MM.1S (cell line): ENCODE measurements around the gene AGBL1.

ENCODE experiments used
- DNase-seq: peaks from one replicate; pipeline ENCODE4 v3.0.0-alpha.2; 2015
- H2AFZ ChIP-seq: fragments of 300-600 bp; sonication (generic); 2 replicates; pipeline ENCODE4 v1.6.0; 2016; ENCODE audit warnings: antibody characterized with exemption, low read length
- H3F3A ChIP-seq: fragments of 300-600 bp; sonication (generic); 2 replicates; pipeline ENCODE4 v1.6.1; 2016; ENCODE audit warnings: mild to moderate bottlenecking, antibody characterized with exemption, low read length, moderate library complexity, mixed read lengths; ENCODE audit not compliant: insufficient read depth
- H3K27ac ChIP-seq: fragments of 300-600 bp; sonication (generic); 2 replicates; pipeline ENCODE4 v1.5.1; 2016; ENCODE audit warnings: mild to moderate bottlenecking, low read length
- H3K27me3 ChIP-seq: fragments of 300-600 bp; sonication (generic); replicated peaks from 2 replicates; pipeline ENCODE4 v1.6.0; 2016; ENCODE audit warnings: low read length; ENCODE audit not compliant: insufficient read depth
- H3K36me3 ChIP-seq: fragments of 300-600 bp; sonication (generic); replicated peaks from 2 replicates; pipeline ENCODE4 v1.6.1; 2016; ENCODE audit warnings: mild to moderate bottlenecking, low read length, mixed read lengths; ENCODE audit not compliant: insufficient read depth
- H3K4me1 ChIP-seq: fragments of 300-600 bp; sonication (generic); 2 replicates; pipeline ENCODE4 v1.6.1; 2016; ENCODE audit warnings: low read length, mixed read lengths
- H3K4me2 ChIP-seq: fragments of 300-600 bp; sonication (generic); 2 replicates; pipeline ENCODE4 v1.6.0; 2016; ENCODE audit warnings: low read depth, low read length
- H3K4me3 ChIP-seq: fragments of 300-600 bp; sonication (generic); 2 replicates; pipeline ENCODE4 v1.5.1; 2016; ENCODE audit warnings: low read length, mixed read lengths
- H3K79me2 ChIP-seq: fragments of 300-600 bp; sonication (generic); 2 replicates; pipeline ENCODE4 v1.6.1; 2016; ENCODE audit warnings: mixed run types, low read length, mixed read lengths
- H3K9ac ChIP-seq: fragments of 300-600 bp; sonication (generic); 2 replicates; pipeline ENCODE4 v1.6.1; 2016; ENCODE audit warnings: low read length, mixed read lengths
- H3K9me2 ChIP-seq: fragments of 300-600 bp; sonication (generic); replicated peaks from 2 replicates; pipeline ENCODE4 v1.6.1; 2016; ENCODE audit warnings: mild to moderate bottlenecking, low read length, mixed read lengths; ENCODE audit not compliant: insufficient read depth
- H3K9me3 ChIP-seq: fragments of 300-600 bp; sonication (generic); replicated peaks from 2 replicates; pipeline ENCODE4 v1.6.1; 2016; ENCODE audit warnings: mild to moderate bottlenecking, low read length, mixed read lengths; ENCODE audit not compliant: insufficient read depth
- H4K20me1 ChIP-seq: fragments of 300-600 bp; sonication (generic); 2 replicates; pipeline ENCODE4 v1.6.1; 2016; ENCODE audit warnings: mild to moderate bottlenecking, low read length, moderate library complexity, mixed read lengths; ENCODE audit not compliant: insufficient read depth
- EZH2 ChIP-seq: fragments of 300-600 bp; sonication (generic); optimal IDR thresholded peaks from 2 replicates; pipeline ENCODE3; 2017; ENCODE audit warnings: low read depth, mild to moderate bottlenecking, antibody characterized with exemption, low read length, mixed read lengths
- EZH2phosphoT487 ChIP-seq: fragments of 300-600 bp; sonication (generic); IDR thresholded peaks from 2 replicates; pipeline ENCODE4 v1.6.1; 2018; ENCODE audit warnings: antibody characterized with exemption, low read length
- TF ChIP-seq, protein P1 (sequence below): fragments of 300-600 bp; sonication (generic); IDR thresholded peaks from 2 replicates; pipeline ENCODE4 v1.5.1; 2016; ENCODE audit warnings: antibody characterized with exemption, low read length, mixed read lengths

The AGBL1 gene

DNA sequence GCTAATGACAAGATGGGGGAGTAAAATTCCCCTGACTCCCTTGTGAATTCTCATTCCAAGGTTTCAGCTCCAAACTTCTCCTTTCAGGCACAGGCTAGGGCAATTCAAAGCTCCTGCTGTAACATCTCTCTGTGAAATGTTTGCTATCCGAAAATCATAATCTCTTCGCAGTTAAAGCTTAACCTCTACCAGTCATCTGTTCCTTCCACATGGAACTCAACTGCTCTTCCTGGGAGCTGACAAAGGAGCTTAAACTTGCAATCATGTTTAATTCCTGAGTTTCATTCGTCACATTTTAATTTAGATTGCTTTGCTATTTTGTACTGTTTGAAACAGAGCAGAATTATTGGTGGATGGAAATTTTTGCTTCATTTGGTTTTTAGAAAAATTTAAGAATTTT lies 328.6 kb downstream of the AGBL1 start:
- TF ChIP-seq EZH2phosphoT487 (no peak), EZH2 (no peak)
- TF ChIP-seq, protein P1, sequence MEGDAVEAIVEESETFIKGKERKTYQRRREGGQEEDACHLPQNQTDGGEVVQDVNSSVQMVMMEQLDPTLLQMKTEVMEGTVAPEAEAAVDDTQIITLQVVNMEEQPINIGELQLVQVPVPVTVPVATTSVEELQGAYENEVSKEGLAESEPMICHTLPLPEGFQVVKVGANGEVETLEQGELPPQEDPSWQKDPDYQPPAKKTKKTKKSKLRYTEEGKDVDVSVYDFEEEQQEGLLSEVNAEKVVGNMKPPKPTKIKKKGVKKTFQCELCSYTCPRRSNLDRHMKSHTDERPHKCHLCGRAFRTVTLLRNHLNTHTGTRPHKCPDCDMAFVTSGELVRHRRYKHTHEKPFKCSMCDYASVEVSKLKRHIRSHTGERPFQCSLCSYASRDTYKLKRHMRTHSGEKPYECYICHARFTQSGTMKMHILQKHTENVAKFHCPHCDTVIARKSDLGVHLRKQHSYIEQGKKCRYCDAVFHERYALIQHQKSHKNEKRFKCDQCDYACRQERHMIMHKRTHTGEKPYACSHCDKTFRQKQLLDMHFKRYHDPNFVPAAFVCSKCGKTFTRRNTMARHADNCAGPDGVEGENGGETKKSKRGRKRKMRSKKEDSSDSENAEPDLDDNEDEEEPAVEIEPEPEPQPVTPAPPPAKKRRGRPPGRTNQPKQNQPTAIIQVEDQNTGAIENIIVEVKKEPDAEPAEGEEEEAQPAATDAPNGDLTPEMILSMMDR: no peak
- no peak overlapping the region for H3K9ac ChIP-seq
- no peak for DNase-seq
- no peaks in the 10 kb centered on the region for H3K79me2 ChIP-seq
- no peaks in the 10 kb centered on the region for H3K9me3 ChIP-seq
- H3K9me2 ChIP-seq: no peaks in the 10 kb centered on the region
- H3K4me1 ChIP-seq: no peaks in the 10 kb centered on the region
- no peaks in the 10 kb centered on the region for H4K20me1 ChIP-seq
- no peak overlapping the region for H3K4me3 ChIP-seq
- no peaks in the 10 kb centered on the region for H3K27me3 ChIP-seq
- no peak overlapping the region for H3K27ac ChIP-seq
- no peaks in the 10 kb centered on the region for H3K36me3 ChIP-seq
- no peak overlapping the region for H2AFZ ChIP-seq
- no peak overlapping the region for H3K4me2 ChIP-seq
- no peaks in the 10 kb centered on the region for H3F3A ChIP-seq

DNA sequence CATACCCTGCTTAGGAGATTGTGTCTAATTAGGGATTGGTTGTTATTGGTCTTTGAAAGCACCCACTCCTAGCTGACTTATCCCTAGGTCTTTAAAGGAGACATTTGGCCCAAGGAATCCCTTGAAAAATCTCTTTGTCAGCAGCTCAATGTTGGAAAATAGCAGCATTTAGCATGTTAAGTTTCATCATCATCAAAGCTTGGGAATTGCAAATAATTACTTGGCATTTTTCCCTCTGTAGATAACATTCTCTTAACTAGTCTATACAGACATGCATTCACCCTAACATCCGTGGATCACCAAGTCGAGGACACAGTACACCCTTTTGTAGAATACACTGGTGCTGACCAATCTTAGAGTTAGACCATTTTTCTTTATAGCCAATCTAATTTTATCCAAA lies 332.2 kb downstream of the AGBL1 start:
- H3K4me1 ChIP-seq: no peaks in the 10 kb centered on the region
- no peak overlapping the region for H3K4me3 ChIP-seq
- H4K20me1 ChIP-seq: no peaks in the 10 kb centered on the region
- no peaks in the 10 kb centered on the region for H3K79me2 ChIP-seq
- no peaks in the 10 kb centered on the region for H3K9me3 ChIP-seq
- H3K27me3 ChIP-seq: no peaks in the 10 kb centered on the region
- TF ChIP-seq EZH2phosphoT487 (no peak), EZH2 (no peak)
- TF ChIP-seq, protein P1: no peak
- no peaks in the 10 kb centered on the region for H3K9me2 ChIP-seq
- H3K36me3 ChIP-seq: no peaks in the 10 kb centered on the region
- no peak overlapping the region for H3K4me2 ChIP-seq
- H3K27ac ChIP-seq: no peak overlapping the region
- H2AFZ ChIP-seq: no peak overlapping the region
- no peak for DNase-seq
- H3K9ac ChIP-seq: no peak overlapping the region
- no peaks in the 10 kb centered on the region for H3F3A ChIP-seq

DNA sequence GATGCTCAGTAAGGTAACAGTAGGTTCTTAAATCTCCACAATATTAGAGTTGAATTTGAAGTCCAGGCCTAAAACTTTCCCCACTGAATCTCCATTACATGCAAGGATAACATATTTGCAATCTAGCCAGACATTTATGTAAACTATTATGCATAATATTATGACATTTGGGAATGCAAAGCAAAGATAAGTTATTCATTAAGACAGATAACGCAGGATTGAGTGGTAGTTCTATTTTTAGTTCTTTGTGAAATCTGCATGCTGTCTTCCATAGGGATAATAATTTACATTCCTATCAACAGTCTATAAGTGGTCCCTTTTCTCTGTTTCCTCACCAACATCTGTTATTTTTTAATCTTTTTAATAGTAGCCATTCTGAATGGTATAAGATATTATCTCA lies 333.5 kb downstream of the AGBL1 start:
- no peak overlapping the region for H3K4me3 ChIP-seq
- H3K9me3 ChIP-seq: no peaks in the 10 kb centered on the region
- TF ChIP-seq EZH2phosphoT487: no peak
- no peak for TF ChIP-seq EZH2
- TF ChIP-seq, protein P1: no peak
- H3K27me3 ChIP-seq: no peaks in the 10 kb centered on the region
- H3K36me3 ChIP-seq: no peaks in the 10 kb centered on the region
- H3F3A ChIP-seq: no peaks in the 10 kb centered on the region
- DNase-seq: no peak
- no peak overlapping the region for H2AFZ ChIP-seq
- H3K27ac ChIP-seq: no peak overlapping the region
- no peak overlapping the region for H3K4me2 ChIP-seq
- no peaks in the 10 kb centered on the region for H4K20me1 ChIP-seq
- H3K9me2 ChIP-seq: no peaks in the 10 kb centered on the region
- no peak overlapping the region for H3K9ac ChIP-seq
- no peaks in the 10 kb centered on the region for H3K4me1 ChIP-seq
- H3K79me2 ChIP-seq: no peaks in the 10 kb centered on the region

DNA sequence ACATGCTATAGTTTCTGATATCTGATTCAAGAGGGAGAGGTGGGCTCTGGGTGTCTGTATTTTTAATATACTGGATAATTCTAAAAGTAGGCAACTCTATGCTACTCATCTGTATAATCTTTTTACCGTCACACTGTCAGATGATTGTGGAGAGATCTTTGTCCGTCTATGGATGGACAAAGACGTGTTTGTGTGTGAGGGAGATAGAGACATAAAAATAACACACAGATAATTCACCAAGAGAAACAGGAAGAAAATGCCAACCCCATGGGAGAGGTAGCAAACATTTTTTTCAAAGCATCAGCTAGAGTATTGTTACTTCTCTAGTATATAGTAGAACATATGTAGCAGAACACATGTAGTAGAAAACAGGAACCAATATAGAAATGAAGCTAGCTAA lies 346.1 kb downstream of the AGBL1 start:
- Histone ChIP-seq H3K4me2 (no peak overlapping the region), H3K4me1 (no peaks in the 10 kb centered on the region), H3K9ac (no peak overlapping the region), H3K79me2 (no peaks in the 10 kb centered on the region), H4K20me1 (no peaks in the 10 kb centered on the region), H3K27me3 (no peaks in the 10 kb centered on the region), H3F3A (no peaks in the 10 kb centered on the region), H3K27ac (no peak overlapping the region), H3K9me2 (no peaks in the 10 kb centered on the region), H3K36me3 (no peaks in the 10 kb centered on the region), H3K9me3 (no peaks in the 10 kb centered on the region), H3K4me3 (no peak overlapping the region), H2AFZ (no peak overlapping the region)
- no peak for DNase-seq
- TF ChIP-seq EZH2 (no peak), EZH2phosphoT487 (no peak)
- TF ChIP-seq, protein P1: no peak
